Gastrocnemius medialis (tissue), 4 donors: Measurements from ENCODE around the gene GRIN3A.

Source experiments
- POLR2A ChIP-seq, 2 donors: fragments of 450-650 bp; IDR thresholded peaks; one replicate each; pipeline ENCODE4 v1.6.1; 2017; ENCODE audit warnings: antibody characterized with exemption in 2 of 2, mild to moderate bottlenecking in 2 of 2, moderate library complexity in 2 of 2
- TF ChIP-seq, protein P1 (sequence below), 5 experiments: fragments of 450-650 bp in 3 of 5; fragments of 200-600 bp in 2 of 5; sonication (generic) in 2 of 5; IDR thresholded peaks in 4 of 5; conservative IDR thresholded peaks in 1 of 5; 1 replicate in 4 of 5; 2 replicates in 1 of 5; pipeline ENCODE4 v1.5.1; 2016 to 2019; ENCODE audit warnings: antibody characterized with exemption in 5 of 5, mild to moderate bottlenecking in 3 of 5, moderate library complexity in 3 of 5

DNA sequence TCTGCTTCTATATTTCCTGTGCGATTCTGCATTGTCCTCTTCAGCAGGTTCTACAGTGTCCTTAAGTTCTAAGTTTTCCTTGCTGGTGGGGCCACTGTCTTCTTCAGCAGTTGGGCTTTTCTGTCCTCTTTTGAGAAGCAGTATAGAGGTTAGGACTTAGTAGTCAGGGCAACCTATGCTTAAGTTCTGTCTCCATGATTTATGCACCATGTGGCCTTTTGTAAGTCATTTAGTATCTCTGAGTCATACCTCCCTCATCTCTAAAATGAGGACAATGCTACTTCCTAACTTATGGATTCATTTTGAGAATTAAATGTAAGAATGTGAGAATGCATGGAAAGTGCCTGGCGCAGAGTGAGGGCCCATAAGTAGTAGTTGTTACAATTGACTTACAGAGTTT is 46.8 kb downstream of the GRIN3A start:
- TF ChIP-seq, protein P1, sequence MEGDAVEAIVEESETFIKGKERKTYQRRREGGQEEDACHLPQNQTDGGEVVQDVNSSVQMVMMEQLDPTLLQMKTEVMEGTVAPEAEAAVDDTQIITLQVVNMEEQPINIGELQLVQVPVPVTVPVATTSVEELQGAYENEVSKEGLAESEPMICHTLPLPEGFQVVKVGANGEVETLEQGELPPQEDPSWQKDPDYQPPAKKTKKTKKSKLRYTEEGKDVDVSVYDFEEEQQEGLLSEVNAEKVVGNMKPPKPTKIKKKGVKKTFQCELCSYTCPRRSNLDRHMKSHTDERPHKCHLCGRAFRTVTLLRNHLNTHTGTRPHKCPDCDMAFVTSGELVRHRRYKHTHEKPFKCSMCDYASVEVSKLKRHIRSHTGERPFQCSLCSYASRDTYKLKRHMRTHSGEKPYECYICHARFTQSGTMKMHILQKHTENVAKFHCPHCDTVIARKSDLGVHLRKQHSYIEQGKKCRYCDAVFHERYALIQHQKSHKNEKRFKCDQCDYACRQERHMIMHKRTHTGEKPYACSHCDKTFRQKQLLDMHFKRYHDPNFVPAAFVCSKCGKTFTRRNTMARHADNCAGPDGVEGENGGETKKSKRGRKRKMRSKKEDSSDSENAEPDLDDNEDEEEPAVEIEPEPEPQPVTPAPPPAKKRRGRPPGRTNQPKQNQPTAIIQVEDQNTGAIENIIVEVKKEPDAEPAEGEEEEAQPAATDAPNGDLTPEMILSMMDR (IDR thresholded peaks at IDR 0.05 in 4 of 5, conservative IDR thresholded peaks at IDR 0.05 in 1 of 5) = no peak
- no peak for TF ChIP-seq POLR2A (IDR thresholded peaks at IDR 0.05)
